DMS53 (cell line): ENCODE results near the gene SMOC2.

Source experiments
- DNase-seq: peaks from one replicate; lab custom pipeline; 2025; lab: John Stamatoyannopoulos, UW

SMOC2 gene

GRCh38 chr6:168440520-168441433 lies at the start of gene SMOC2:
SMOC2 (plus strand) TSS chr6:168441184; CDS start chr6:168441371, 187 bp downstream.
- DNase-seq: peak; percentile 74

GRCh38 chr6:168393126-168393870 lies 47.7 kb upstream of the SMOC2 start:
- no peak for DNase-seq

- no peak for DNase-seq
Measured at GRCh38 chr6:168394606-168395005, 46.4 kb upstream of the SMOC2 start.

GRCh38 chr6:168395983-168396382 lies 45.0 kb upstream of the SMOC2 start:
- DNase-seq: no peak

- DNase-seq: no peak
Measured at GRCh38 chr6:168396561-168396960, 44.4 kb upstream of the SMOC2 start.

- DNase-seq: no peak
Measured at GRCh38 chr6:168397012-168397411, 44.0 kb upstream of the SMOC2 start.

GRCh38 chr6:168400037-168400436 lies 40.9 kb upstream of the SMOC2 start:
- DNase-seq: no peak

GRCh38 chr6:168403370-168404005 lies 37.5 kb upstream of the SMOC2 start:
- DNase-seq: no peak

- DNase-seq: peak; percentile 17
Measured at GRCh38 chr6:168404560-168404959, 36.4 kb upstream of the SMOC2 start.

- DNase-seq: no peak
Measured at GRCh38 chr6:168407842-168408241, 33.1 kb upstream of the SMOC2 start.

- DNase-seq: peak; percentile 8
Measured at GRCh38 chr6:168408504-168409136, 32.4 kb upstream of the SMOC2 start.

GRCh38 chr6:168410035-168410434 lies 30.9 kb upstream of the SMOC2 start:
- DNase-seq: no peak

- no peak for DNase-seq
Measured at GRCh38 chr6:168410554-168411011, 30.4 kb upstream of the SMOC2 start.

- DNase-seq: no peak
Measured at GRCh38 chr6:168411130-168411529, 29.9 kb upstream of the SMOC2 start.

GRCh38 chr6:168411793-168412192 lies 29.2 kb upstream of the SMOC2 start:
- no peak for DNase-seq

GRCh38 chr6:168412456-168412855 lies 28.5 kb upstream of the SMOC2 start:
- DNase-seq: no peak

GRCh38 chr6:168413018-168413720 lies 27.8 kb upstream of the SMOC2 start:
- DNase-seq: no peak

- DNase-seq: no peak
Measured at GRCh38 chr6:168413856-168414255, 27.1 kb upstream of the SMOC2 start.

- no peak for DNase-seq
Measured at GRCh38 chr6:168414336-168415097, 26.5 kb upstream of the SMOC2 start.
